A673 (cell line): Measurements from ENCODE around the gene ABI3BP. TPM values are rescaled to one million over a fixed set of nuclear protein-coding genes. Genes with fewer than 3 reads are reported as not detected.

ENCODE experiments used
- BruUV-seq: library from RNA; stranded (reverse); fragments of 400-500 nt; replicated peaks from 2 replicates; lab custom pipeline; 2021; lab: Mats Ljungman, UMichigan
- CTCF ChIA-PET: fragments of 300-600 bp; sonication (Branson Sonifier 250); formaldehyde crosslinking; loops from one replicate; lab custom pipeline; 2022; ENCODE audit warnings: antibody characterized with exemption; lab: Charles Lee
- POLR2A ChIA-PET: fragments of 300-600 bp; sonication (Branson Sonifier 250); formaldehyde crosslinking; loops from one replicate; lab custom pipeline; 2022; ENCODE audit warnings: antibody characterized with exemption; ENCODE audit not compliant: low non-redundant PET; lab: Charles Lee
- DNase-seq: peaks from one replicate; pipeline ENCODE4 v3.0.0-alpha.2; 2015; ENCODE audit warnings: low spot score
- H3K27ac ChIP-seq: fragments of 200-600 bp; sonication (generic); 2 replicates; pipeline ENCODE4 v1.5.1; 2016; ENCODE audit warnings: mixed run types, low read depth, mild to moderate bottlenecking, mixed read lengths, antibody characterized with exemption, low read length; ENCODE audit not compliant: poor library complexity, severe bottlenecking
- H3K27me3 ChIP-seq: fragments of 200-600 bp; sonication (generic); replicated peaks from 2 replicates; pipeline ENCODE4 v1.6.1; 2017; ENCODE audit warnings: mixed run types, low read depth, mild to moderate bottlenecking, mixed read lengths, antibody characterized with exemption, low read length; ENCODE audit not compliant: insufficient read depth, poor library complexity
- H3K36me3 ChIP-seq: fragments of 200-600 bp; sonication (generic); 2 replicates; pipeline ENCODE4 v1.6.1; 2016; ENCODE audit warnings: mixed run types, mild to moderate bottlenecking, mixed read lengths, antibody characterized with exemption, low read length; ENCODE audit not compliant: insufficient read depth, poor library complexity, severe bottlenecking
- H3K4me1 ChIP-seq: fragments of 200-600 bp; sonication (generic); 2 replicates; pipeline ENCODE4 v1.6.1; 2017; ENCODE audit warnings: mixed run types, mild to moderate bottlenecking, mixed read lengths, antibody characterized with exemption, low read length; ENCODE audit not compliant: insufficient read depth, poor library complexity, severe bottlenecking
- H3K4me3 ChIP-seq: fragments of 200-600 bp; sonication (generic); 2 replicates; pipeline ENCODE4 v1.5.1; 2016; ENCODE audit warnings: low read depth, mixed run types, mild to moderate bottlenecking, mixed read lengths, low read length; ENCODE audit not compliant: poor library complexity, severe bottlenecking
- H3K9me3 ChIP-seq: fragments of 200-600 bp; sonication (generic); 2 replicates; pipeline ENCODE4 v1.6.1; 2016; ENCODE audit warnings: mixed run types, low read depth, mild to moderate bottlenecking, mixed read lengths, antibody characterized with exemption, low read length; ENCODE audit not compliant: poor library complexity, severe bottlenecking
- CTCF ChIP-seq: fragments of 300-800, 200-600 bp; sonication (generic); conservative IDR thresholded peaks from 2 replicates; pipeline ENCODE4 v1.5.1; 2017; ENCODE audit warnings: low read depth, mild to moderate bottlenecking, antibody characterized with exemption, low read length, moderate library complexity, mixed read lengths
- EZH2 ChIP-seq: fragments of 200-600 bp; sonication (generic); IDR thresholded peaks from 2 replicates; pipeline ENCODE4 v1.6.1; 2017; ENCODE audit warnings: borderline replicate concordance, low read depth, mild to moderate bottlenecking, mixed read lengths, antibody characterized with exemption, low read length; ENCODE audit not compliant: poor library complexity, severe bottlenecking
- intact Hi-C: fragments of 100-400 bp; cut with micrococcal nuclease; formaldehyde crosslinking; loops from one replicate; pipeline ENCODE4 v1.10.0; 2022; ENCODE audit not compliant: unreplicated experiment
- total RNA-seq: library from RNA; stranded (reverse); gene quantifications from 2 replicates; pipeline ENCODE4 v1.2.3, GENCODE V29; 2021

Gene ABI3BP
- total RNA-seq, 1 experiment from 2014 or later: 5.2 TPM

DNA sequence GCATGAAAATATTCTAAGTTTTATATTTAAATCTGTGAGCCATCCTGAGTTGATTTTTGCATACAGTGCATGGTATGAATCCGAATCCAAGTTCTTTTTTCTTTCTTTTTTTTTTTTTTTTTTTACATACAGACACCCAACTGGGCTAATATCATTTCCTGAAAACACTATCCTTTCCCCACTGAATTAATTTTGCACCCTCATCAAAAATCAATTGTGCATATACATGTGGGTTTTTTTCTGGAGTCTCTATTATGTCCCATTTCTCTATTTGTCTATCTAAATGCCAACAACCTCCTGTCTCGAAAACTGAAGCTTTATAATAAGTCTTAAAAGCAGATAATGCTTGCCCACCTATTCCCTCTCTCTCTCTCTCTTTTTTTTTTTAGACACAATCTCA lies 5.9 kb upstream of the ABI3BP start:
- no peak for DNase-seq
- ChIA-PET CTCF (interaction anchor here (0.5 to 0.6 kb wide), 2 partner anchors 96 to 515 kb away, joined by 3 to 4 read pairs; no protein-coding TSS in a partner anchor), POLR2A (no interaction called here)
- TF ChIP-seq CTCF: no peak
- Histone ChIP-seq H3K4me1 (no peaks in the 10 kb centered on the region), H3K27me3 (no peaks in the 10 kb centered on the region), H3K9me3 (no peaks in the 10 kb centered on the region), H3K36me3 (no peaks in the 10 kb centered on the region), H3K4me3 (no peak overlapping the region), H3K27ac (no peak overlapping the region)
- BruUV-seq: no TSS peak
- intact Hi-C loops: no loop called here

GRCh38 chr3:100994809-100995208 lies 1.6 kb upstream of the ABI3BP start:
- intact Hi-C loops: no loop called here
- Histone ChIP-seq H3K36me3 (no peaks in the 10 kb centered on the region), H3K9me3 (no peaks in the 10 kb centered on the region), H3K4me3 (no peak overlapping the region), H3K27me3 (no peaks in the 10 kb centered on the region), H3K27ac (no peak overlapping the region), H3K4me1 (no peaks in the 10 kb centered on the region)
- TF ChIP-seq EZH2 (no peak), CTCF (no peak)
- ChIA-PET CTCF (no interaction called here), POLR2A (no interaction called here)
- no TSS peak for BruUV-seq
- no peak for DNase-seq

- BruUV-seq: no TSS peak
- intact Hi-C loops: no loop called here
- H3K27me3 ChIP-seq: no peaks in the 10 kb centered on the region
- POLR2A ChIA-PET: no interaction called here
- no peak overlapping the region for H3K27ac ChIP-seq
- no peak for TF ChIP-seq CTCF
- no peak for TF ChIP-seq EZH2
- H3K4me1 ChIP-seq: no peaks in the 10 kb centered on the region
- no peak overlapping the region for H3K4me3 ChIP-seq
- DNase-seq: no peak
- CTCF ChIA-PET: no interaction called here
- no peaks in the 10 kb centered on the region for H3K9me3 ChIP-seq
- H3K36me3 ChIP-seq: no peaks in the 10 kb centered on the region
Measured at GRCh38 chr3:100994187-100994586, 966 bp upstream of the ABI3BP start.
